ENCODE data around the gene SOX11.

GRCh38 chr2:5701266-5701665 is 9.1 kb downstream of the SOX11 start:
- no peak for TF ChIP-seq CTCF (conservative IDR thresholded peaks at IDR 0.05; ENCODE audit: low read depth, low read length)
- no peak for TF ChIP-seq EZH2 (IDR thresholded peaks at IDR 0.05; ENCODE audit: low read length, unreplicated experiment)
